Osteocyte (in vitro differentiated cells): ENCODE data around the gene EMILIN1. TPM values are rescaled to one million over a fixed set of nuclear protein-coding genes. Genes with fewer than 3 reads are reported as not detected.

Experiments used
- DNase-seq: peaks from one replicate; pipeline ENCODE4 v3.0.0; 2021; ENCODE audit warnings: mixed read lengths; ENCODE audit not compliant: unreplicated experiment; ENCODE audit errors: extremely low spot score
- H3K27ac Mint-ChIP-seq: one replicate; pipeline ENCODE4 v1.8.0; 2021; ENCODE audit warnings: mild to moderate bottlenecking, mixed read lengths; ENCODE audit not compliant: unreplicated experiment
- H3K27me3 Mint-ChIP-seq: one replicate; pipeline ENCODE4 v1.8.0; 2021; ENCODE audit warnings: mixed read lengths; ENCODE audit not compliant: unreplicated experiment
- H3K36me3 Mint-ChIP-seq: one replicate; pipeline ENCODE4 v1.8.0; 2021; ENCODE audit warnings: mixed read lengths; ENCODE audit not compliant: unreplicated experiment
- H3K4me1 Mint-ChIP-seq: one replicate; pipeline ENCODE4 v1.8.0; 2021; ENCODE audit warnings: mixed read lengths; ENCODE audit not compliant: unreplicated experiment
- H3K4me3 Mint-ChIP-seq: one replicate; pipeline ENCODE4 v1.8.0; 2021; ENCODE audit warnings: mild to moderate bottlenecking, moderate library complexity, mixed read lengths; ENCODE audit not compliant: unreplicated experiment
- H3K9me3 Mint-ChIP-seq: one replicate; pipeline ENCODE4 v1.8.0; 2021; ENCODE audit warnings: mixed read lengths; ENCODE audit not compliant: unreplicated experiment
- CTCF ChIP-seq: fragments of 200-600 bp; sonication (generic); IDR thresholded peaks from 2 replicates; pipeline ENCODE4 v1.5.0; 2021; ENCODE audit warnings: antibody characterized with exemption, mild to moderate bottlenecking, moderate library complexity
- total RNA-seq: library from RNA; stranded (reverse); gene quantifications from 2 replicates; pipeline ENCODE4 v1.2.1, GENCODE V29; 2021

EMILIN1 gene
- total RNA-seq, 1 donor from 2014 or later = 206 TPM

GRCh38 chr2:27125104-27125503, 46.7 kb downstream of the EMILIN1 start:
- H3K4me3 Mint-ChIP-seq = no peak overlapping the region
- H3K36me3 Mint-ChIP-seq = peaks cover 12% of the 10 kb centered on the region
- no peak for DNase-seq
- H3K4me1 Mint-ChIP-seq = peaks cover 5% of the 10 kb centered on the region
- H3K9me3 Mint-ChIP-seq = no peaks in the 10 kb centered on the region
- no peak for TF ChIP-seq CTCF
- no peak overlapping the region for H3K27ac Mint-ChIP-seq
- H3K27me3 Mint-ChIP-seq = peaks cover 22% of the 10 kb centered on the region

- TF ChIP-seq CTCF = no peak
- peaks cover 5% of the 10 kb centered on the region for H3K4me1 Mint-ChIP-seq
- peaks cover 22% of the 10 kb centered on the region for H3K36me3 Mint-ChIP-seq
- no peaks in the 10 kb centered on the region for H3K9me3 Mint-ChIP-seq
- H3K27me3 Mint-ChIP-seq = peaks cover 15% of the 10 kb centered on the region
- H3K27ac Mint-ChIP-seq = no peak overlapping the region
- H3K4me3 Mint-ChIP-seq = no peak overlapping the region
- DNase-seq = no peak
Measured at GRCh38 chr2:27126252-27126710, 47.9 kb downstream of the EMILIN1 start.

- Mint-ChIP-seq H3K9me3 (no peaks in the 10 kb centered on the region), H3K27ac (no peak overlapping the region), H3K36me3 (peaks cover 25% of the 10 kb centered on the region), H3K27me3 (peaks cover 3% of the 10 kb centered on the region), H3K4me1 (peaks cover 8% of the 10 kb centered on the region), H3K4me3 (no peak overlapping the region)
- DNase-seq = no peak
- no peak for TF ChIP-seq CTCF
Measured at GRCh38 chr2:27127883-27128667, 49.7 kb downstream of the EMILIN1 start.

GRCh38 chr2:27128668-27129571, 50.5 kb downstream of the EMILIN1 start:
- Mint-ChIP-seq H3K9me3 (no peaks in the 10 kb centered on the region), H3K27ac (no peak overlapping the region), H3K27me3 (no peaks in the 10 kb centered on the region), H3K36me3 (peaks cover 25% of the 10 kb centered on the region), H3K4me1 (peaks cover 12% of the 10 kb centered on the region), H3K4me3 (no peak overlapping the region)
- no peak for DNase-seq
- TF ChIP-seq CTCF = no peak

GRCh38 chr2:27130396-27130795, 52.0 kb downstream of the EMILIN1 start:
- DNase-seq = no peak
- H3K4me1 Mint-ChIP-seq = peaks cover 14% of the 10 kb centered on the region
- no peak overlapping the region for H3K4me3 Mint-ChIP-seq

More at GRCh38 chr2:27130396-27130795, 52.0 kb downstream of the EMILIN1 start:
- no peak for TF ChIP-seq CTCF
- H3K9me3 Mint-ChIP-seq = no peaks in the 10 kb centered on the region
- no peaks in the 10 kb centered on the region for H3K27me3 Mint-ChIP-seq
- H3K36me3 Mint-ChIP-seq = peaks cover 25% of the 10 kb centered on the region
- no peak overlapping the region for H3K27ac Mint-ChIP-seq
